NB4 (cell line): ENCODE data around the gene GNPDA1.

Experiments used
- CTCF ChIP-seq: IDR thresholded peaks from one replicate; pipeline ENCODE4 v1.5.1; 2012; ENCODE audit warnings: low read depth, low read length
- MAX ChIP-seq: IDR thresholded peaks from 2 replicates; pipeline ENCODE4 v1.6.1; 2011; ENCODE audit warnings: low read depth, low read length
- MYC ChIP-seq: IDR thresholded peaks from 2 replicates; pipeline ENCODE4 v1.6.1; 2011; ENCODE audit warnings: low read depth, low read length
- POLR2A ChIP-seq: IDR thresholded peaks from 2 replicates; pipeline ENCODE4 v1.6.1; 2011; ENCODE audit warnings: mild to moderate bottlenecking; ENCODE audit not compliant: insufficient read length; ENCODE audit errors: extremely low read depth

GRCh38 chr5:142056816-142057696, 44.2 kb upstream of the GNPDA1 start:
- TF ChIP-seq CTCF (no peak), MYC (no peak), POLR2A (no peak), MAX (no peak)
